HEK293T (cell line): ENCODE measurements around the gene MROH7.

Source experiments
- ARNT ChIP-seq: fragments of 450-650 bp; IDR thresholded peaks from 2 replicates; pipeline ENCODE4 v1.6.1; 2017; ENCODE audit warnings: mild to moderate bottlenecking
- FOXM1 ChIP-seq: fragments of 450-650 bp; IDR thresholded peaks from 2 replicates; pipeline ENCODE4 v1.6.1; 2017; ENCODE audit warnings: mild to moderate bottlenecking, borderline replicate concordance

DNA sequence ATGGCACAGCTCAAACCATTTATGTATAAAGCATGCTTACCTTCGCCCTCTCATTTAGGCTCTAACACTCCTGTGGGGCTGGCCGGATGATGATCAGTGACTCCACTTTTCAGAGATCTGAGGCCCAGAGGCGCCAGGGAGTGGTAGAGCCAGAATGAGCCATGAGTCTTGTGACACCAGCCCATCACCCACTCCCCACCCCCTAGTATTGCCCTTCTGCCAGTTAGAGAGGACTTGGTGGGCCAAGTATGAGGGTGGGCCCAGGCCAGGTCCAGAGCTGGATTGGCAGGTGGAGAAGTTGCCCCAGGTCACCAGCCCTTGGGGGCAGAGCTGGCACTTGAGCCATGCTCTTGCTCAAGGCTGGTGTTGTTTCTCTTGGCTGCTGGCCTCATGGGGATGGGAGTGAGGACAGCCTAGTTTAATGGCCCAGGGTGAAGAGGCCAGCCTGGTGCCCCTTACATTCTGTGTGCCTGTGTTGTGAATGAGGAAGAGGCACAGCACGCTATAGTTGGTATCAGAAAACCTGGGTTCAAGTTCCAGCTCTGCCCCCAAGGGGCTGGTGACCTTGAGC lies 43.8 kb downstream of the MROH7 start:
- TF ChIP-seq ARNT (no peak), FOXM1 (no peak)
